Glomerular visceral epithelial cell (primary cell): ENCODE measurements around the gene NR5A2.

ENCODE experiments used
- DNase-seq: peaks from one replicate; pipeline ENCODE4 v3.0.0-alpha.2; 2016; ENCODE audit errors: extremely low spot score

NR5A2 gene

GRCh38 chr1:200205216-200205995 lies 177.9 kb downstream of the NR5A2 start:
- DNase-seq: no peak

- DNase-seq: peak; percentile 45
Measured at GRCh38 chr1:200206340-200206739, 178.8 kb downstream of the NR5A2 start.

GRCh38 chr1:200206761-200207160 lies 179.3 kb downstream of the NR5A2 start:
- peak; percentile 11 for DNase-seq

GRCh38 chr1:200207711-200208126 lies 180.2 kb downstream of the NR5A2 start:
- no peak for DNase-seq

- no peak for DNase-seq
Measured at GRCh38 chr1:200211157-200211556, 183.6 kb downstream of the NR5A2 start.

GRCh38 chr1:200213392-200213791 lies 185.9 kb downstream of the NR5A2 start:
- no peak for DNase-seq

- no peak for DNase-seq
Measured at GRCh38 chr1:200213921-200214320, 186.4 kb downstream of the NR5A2 start.

GRCh38 chr1:200215350-200215749 lies 187.8 kb downstream of the NR5A2 start:
- no peak for DNase-seq

GRCh38 chr1:200217703-200218102 lies 190.2 kb downstream of the NR5A2 start:
- no peak for DNase-seq

- DNase-seq: no peak
Measured at GRCh38 chr1:200221614-200222282, 194.2 kb downstream of the NR5A2 start.

GRCh38 chr1:200223207-200223606 lies 195.7 kb downstream of the NR5A2 start:
- DNase-seq: no peak

GRCh38 chr1:200223613-200224012 lies 196.1 kb downstream of the NR5A2 start:
- no peak for DNase-seq

- no peak for DNase-seq
Measured at GRCh38 chr1:200224315-200224714, 196.8 kb downstream of the NR5A2 start.

- DNase-seq: no peak
Measured at GRCh38 chr1:200226268-200226968, 198.9 kb downstream of the NR5A2 start.

GRCh38 chr1:200226969-200227303 lies 199.4 kb downstream of the NR5A2 start:
- no peak for DNase-seq
